K562 (cell line): Measurements from ENCODE around the gene GARNL3. TPM values are rescaled to one million over a fixed set of nuclear protein-coding genes. Genes with fewer than 3 reads are reported as not detected.

Experiments
- CBX8 ChIP-seq: fragments of 200-600 bp; sonication (generic); IDR thresholded peaks from 2 replicates; pipeline ENCODE4 v1.6.1; 2012; ENCODE audit warnings: borderline replicate concordance, mixed run types, low read depth, mild to moderate bottlenecking, moderate library complexity, mixed read lengths, low read length, control low read depth, inconsistent platforms; ENCODE audit not compliant: poor library complexity, severe bottlenecking; ENCODE audit errors: extremely low read depth
- DIDO1 ChIP-seq: fragments of 450-650 bp; IDR thresholded peaks from 2 replicates; pipeline ENCODE4 v1.6.1; 2016; ENCODE audit warnings: low read depth, missing biosample characterization, missing genetic modification characterization
- GTF2F1 ChIP-seq: IDR thresholded peaks from 2 replicates; pipeline ENCODE4 v1.6.1; 2011; ENCODE audit warnings: low read depth, low read length, improper control_type of control experiment
- HDGF ChIP-seq: fragments of 450-650 bp; IDR thresholded peaks from 2 replicates; pipeline ENCODE4 v1.6.1; 2016
- NFYB ChIP-seq: IDR thresholded peaks from 2 replicates; pipeline ENCODE4 v1.6.1; 2011; ENCODE audit warnings: mild to moderate bottlenecking, moderate library complexity; ENCODE audit not compliant: insufficient read length; ENCODE audit errors: extremely low read depth
- NR4A1 ChIP-seq, 2 experiments: fragments of 250-450 bp in 1 of 2; fragments of 450-650 bp in 1 of 2; sonication (Bioruptor Pico) in 1 of 2; IDR thresholded peaks; 2 replicates each; pipeline versions ENCODE4 v1.4.0 to v1.6.1; 2016 to 2020; ENCODE audit warnings: mild to moderate bottlenecking in 2 of 2, missing compliant biosample characterization in 1 of 2, missing genetic modification characterization in 1 of 2, moderate library complexity in 1 of 2
- RHOXF2B ChIP-seq: fragments of 250-450 bp; sonication (Bioruptor Pico); conservative IDR thresholded peaks from 2 replicates; pipeline ENCODE4 v1.5.1; 2021
- RUNX1 ChIP-seq: sonication (generic); IDR thresholded peaks from 2 replicates; pipeline ENCODE4 v1.6.1; 2016; ENCODE audit warnings: antibody characterized with exemption, low read depth
- SMAD3 ChIP-seq: fragments of 450-650 bp; formaldehyde crosslinking; conservative IDR thresholded peaks from 2 replicates; pipeline ENCODE4 v1.4.0; 2020; ENCODE audit warnings: mild to moderate bottlenecking
- ZNF324 ChIP-seq: fragments of 250-450 bp; sonication (Bioruptor Pico); IDR thresholded peaks from 2 replicates; pipeline ENCODE4 v1.4.0; 2020; ENCODE audit warnings: mild to moderate bottlenecking
- polyA plus RNA-seq, 8 experiments: library from polyadenylated mRNA; depleted of rRNA in 4 of 8; stranded (reverse) in 5 of 8; unstranded in 3 of 8; fragments of >200 nt; fragmentation: Nextera tagmentation in 2 of 8; fragmentation: Illumina TruSeq in 1 of 8; extraction: Ambion mirVana in 2 of 8; extraction: Trizol in 1 of 8; gene quantifications; 2 replicates each; pipeline versions ENCODE4 v1.2.1 to v1.2.3, GENCODE V29; 2011 to 2014; ENCODE audit warnings: inconsistent platforms in 1 of 8, missing spikeins in 1 of 8
- total RNA-seq, 7 experiments: library from RNA; depleted of rRNA in 6 of 7; stranded (reverse); fragments of >200 nt in 6 of 7; fragmentation: Illumina TruSeq in 2 of 7; extraction: Trizol in 2 of 7; gene quantifications; 2 replicates each; pipeline versions ENCODE4 v1.2.1 to v1.2.3, GENCODE V29; 2011 to 2021; ENCODE audit warnings: low replicate concordance in 1 of 7
- TF ChIP-seq, protein P1 (sequence below): sonication (generic); formaldehyde crosslinking; IDR thresholded peaks from 2 replicates; pipeline ENCODE4 v1.8.0; 2023; ENCODE audit warnings: missing genetic modification reagents, mild to moderate bottlenecking, borderline replicate concordance
- TF ChIP-seq, protein P2 (sequence below): fragments of 250-450 bp; sonication (Bioruptor Pico); IDR thresholded peaks from 2 replicates; pipeline ENCODE4 v1.5.0; 2021
- TF ChIP-seq, protein P3 (sequence below): sonication (generic); formaldehyde crosslinking; IDR thresholded peaks from 2 replicates; pipeline ENCODE4 v1.8.0; 2022; ENCODE audit warnings: missing genetic modification reagents, mild to moderate bottlenecking, borderline replicate concordance
- TF ChIP-seq, protein P4 (sequence below): fragments of 450-650 bp; formaldehyde crosslinking; IDR thresholded peaks from 2 replicates; pipeline ENCODE4 v1.4.0; 2020; ENCODE audit warnings: mild to moderate bottlenecking, moderate library complexity
- TF ChIP-seq, protein P5 (sequence below): fragments of 250-450 bp; sonication (Bioruptor Pico); IDR thresholded peaks from 2 replicates; pipeline ENCODE4 v1.8.0; 2022; ENCODE audit warnings: inconsistent platforms

Gene GARNL3
- total and polyA plus RNA-seq, 9 of the 15 experiments (the other 6 are each of a cell fraction or from before 2014, with no cell fraction given), result 0.35 to 2.7 (median 1.6) TPM

DNA sequence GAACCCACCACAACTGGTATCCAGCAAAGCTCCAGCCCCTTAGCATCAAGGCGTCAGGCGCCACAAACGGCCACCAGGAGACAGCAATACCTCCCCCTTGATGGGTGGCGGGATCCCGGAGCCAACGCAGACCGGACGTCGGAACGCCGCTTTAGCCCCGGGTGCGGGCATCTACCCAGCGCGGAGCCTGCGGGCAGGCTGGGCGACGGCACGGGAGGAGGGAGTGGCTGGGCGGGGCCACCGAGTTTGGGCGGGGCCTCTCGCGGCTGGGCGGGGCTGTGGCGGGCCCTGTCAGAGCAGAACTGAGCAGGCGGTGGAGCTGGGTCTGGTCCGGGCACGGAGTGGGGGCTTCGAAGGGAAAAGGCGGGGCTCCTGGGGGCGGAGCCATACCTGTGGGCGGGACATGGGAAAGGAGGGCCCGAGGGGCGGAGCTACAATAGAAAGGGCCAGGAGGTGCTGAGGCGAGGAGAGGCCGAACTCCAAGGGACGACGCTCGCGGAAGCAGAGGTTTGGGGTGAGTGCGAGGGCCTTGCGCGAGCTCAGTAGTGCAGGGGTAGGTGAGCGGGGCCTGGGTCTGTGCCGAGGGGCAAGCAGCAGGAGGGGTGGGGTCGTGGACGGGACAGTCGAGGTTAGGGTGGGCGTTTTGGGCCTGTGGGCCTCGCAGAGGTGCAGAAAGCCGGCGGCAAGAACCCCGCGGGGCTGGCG lies 40.2 kb upstream of the GARNL3 start (continued):
- TF ChIP-seq, protein P1, sequence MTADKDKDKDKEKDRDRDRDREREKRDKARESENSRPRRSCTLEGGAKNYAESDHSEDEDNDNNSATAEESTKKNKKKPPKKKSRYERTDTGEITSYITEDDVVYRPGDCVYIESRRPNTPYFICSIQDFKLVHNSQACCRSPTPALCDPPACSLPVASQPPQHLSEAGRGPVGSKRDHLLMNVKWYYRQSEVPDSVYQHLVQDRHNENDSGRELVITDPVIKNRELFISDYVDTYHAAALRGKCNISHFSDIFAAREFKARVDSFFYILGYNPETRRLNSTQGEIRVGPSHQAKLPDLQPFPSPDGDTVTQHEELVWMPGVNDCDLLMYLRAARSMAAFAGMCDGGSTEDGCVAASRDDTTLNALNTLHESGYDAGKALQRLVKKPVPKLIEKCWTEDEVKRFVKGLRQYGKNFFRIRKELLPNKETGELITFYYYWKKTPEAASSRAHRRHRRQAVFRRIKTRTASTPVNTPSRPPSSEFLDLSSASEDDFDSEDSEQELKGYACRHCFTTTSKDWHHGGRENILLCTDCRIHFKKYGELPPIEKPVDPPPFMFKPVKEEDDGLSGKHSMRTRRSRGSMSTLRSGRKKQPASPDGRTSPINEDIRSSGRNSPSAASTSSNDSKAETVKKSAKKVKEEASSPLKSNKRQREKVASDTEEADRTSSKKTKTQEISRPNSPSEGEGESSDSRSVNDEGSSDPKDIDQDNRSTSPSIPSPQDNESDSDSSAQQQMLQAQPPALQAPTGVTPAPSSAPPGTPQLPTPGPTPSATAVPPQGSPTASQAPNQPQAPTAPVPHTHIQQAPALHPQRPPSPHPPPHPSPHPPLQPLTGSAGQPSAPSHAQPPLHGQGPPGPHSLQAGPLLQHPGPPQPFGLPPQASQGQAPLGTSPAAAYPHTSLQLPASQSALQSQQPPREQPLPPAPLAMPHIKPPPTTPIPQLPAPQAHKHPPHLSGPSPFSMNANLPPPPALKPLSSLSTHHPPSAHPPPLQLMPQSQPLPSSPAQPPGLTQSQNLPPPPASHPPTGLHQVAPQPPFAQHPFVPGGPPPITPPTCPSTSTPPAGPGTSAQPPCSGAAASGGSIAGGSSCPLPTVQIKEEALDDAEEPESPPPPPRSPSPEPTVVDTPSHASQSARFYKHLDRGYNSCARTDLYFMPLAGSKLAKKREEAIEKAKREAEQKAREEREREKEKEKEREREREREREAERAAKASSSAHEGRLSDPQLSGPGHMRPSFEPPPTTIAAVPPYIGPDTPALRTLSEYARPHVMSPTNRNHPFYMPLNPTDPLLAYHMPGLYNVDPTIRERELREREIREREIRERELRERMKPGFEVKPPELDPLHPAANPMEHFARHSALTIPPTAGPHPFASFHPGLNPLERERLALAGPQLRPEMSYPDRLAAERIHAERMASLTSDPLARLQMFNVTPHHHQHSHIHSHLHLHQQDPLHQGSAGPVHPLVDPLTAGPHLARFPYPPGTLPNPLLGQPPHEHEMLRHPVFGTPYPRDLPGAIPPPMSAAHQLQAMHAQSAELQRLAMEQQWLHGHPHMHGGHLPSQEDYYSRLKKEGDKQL (CRISPR knock-in tag), result no peak
- TF ChIP-seq, protein P2, sequence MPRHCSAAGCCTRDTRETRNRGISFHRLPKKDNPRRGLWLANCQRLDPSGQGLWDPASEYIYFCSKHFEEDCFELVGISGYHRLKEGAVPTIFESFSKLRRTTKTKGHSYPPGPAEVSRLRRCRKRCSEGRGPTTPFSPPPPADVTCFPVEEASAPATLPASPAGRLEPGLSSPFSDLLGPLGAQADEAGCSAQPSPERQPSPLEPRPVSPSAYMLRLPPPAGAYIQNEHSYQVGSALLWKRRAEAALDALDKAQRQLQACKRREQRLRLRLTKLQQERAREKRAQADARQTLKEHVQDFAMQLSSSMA (CRISPR knock-in tag), result no peak
- TF ChIP-seq, protein P3, sequence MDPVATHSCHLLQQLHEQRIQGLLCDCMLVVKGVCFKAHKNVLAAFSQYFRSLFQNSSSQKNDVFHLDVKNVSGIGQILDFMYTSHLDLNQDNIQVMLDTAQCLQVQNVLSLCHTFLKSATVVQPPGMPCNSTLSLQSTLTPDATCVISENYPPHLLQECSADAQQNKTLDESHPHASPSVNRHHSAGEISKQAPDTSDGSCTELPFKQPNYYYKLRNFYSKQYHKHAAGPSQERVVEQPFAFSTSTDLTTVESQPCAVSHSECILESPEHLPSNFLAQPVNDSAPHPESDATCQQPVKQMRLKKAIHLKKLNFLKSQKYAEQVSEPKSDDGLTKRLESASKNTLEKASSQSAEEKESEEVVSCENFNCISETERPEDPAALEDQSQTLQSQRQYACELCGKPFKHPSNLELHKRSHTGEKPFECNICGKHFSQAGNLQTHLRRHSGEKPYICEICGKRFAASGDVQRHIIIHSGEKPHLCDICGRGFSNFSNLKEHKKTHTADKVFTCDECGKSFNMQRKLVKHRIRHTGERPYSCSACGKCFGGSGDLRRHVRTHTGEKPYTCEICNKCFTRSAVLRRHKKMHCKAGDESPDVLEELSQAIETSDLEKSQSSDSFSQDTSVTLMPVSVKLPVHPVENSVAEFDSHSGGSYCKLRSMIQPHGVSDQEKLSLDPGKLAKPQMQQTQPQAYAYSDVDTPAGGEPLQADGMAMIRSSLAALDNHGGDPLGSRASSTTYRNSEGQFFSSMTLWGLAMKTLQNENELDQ (CRISPR knock-in tag), result no peak
- TF ChIP-seq RHOXF2B (CRISPR knock-in tag), result no peak
- no peak for TF ChIP-seq HDGF
- TF ChIP-seq, protein P4, sequence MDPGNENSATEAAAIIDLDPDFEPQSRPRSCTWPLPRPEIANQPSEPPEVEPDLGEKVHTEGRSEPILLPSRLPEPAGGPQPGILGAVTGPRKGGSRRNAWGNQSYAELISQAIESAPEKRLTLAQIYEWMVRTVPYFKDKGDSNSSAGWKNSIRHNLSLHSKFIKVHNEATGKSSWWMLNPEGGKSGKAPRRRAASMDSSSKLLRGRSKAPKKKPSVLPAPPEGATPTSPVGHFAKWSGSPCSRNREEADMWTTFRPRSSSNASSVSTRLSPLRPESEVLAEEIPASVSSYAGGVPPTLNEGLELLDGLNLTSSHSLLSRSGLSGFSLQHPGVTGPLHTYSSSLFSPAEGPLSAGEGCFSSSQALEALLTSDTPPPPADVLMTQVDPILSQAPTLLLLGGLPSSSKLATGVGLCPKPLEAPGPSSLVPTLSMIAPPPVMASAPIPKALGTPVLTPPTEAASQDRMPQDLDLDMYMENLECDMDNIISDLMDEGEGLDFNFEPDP (CRISPR knock-in tag), result no peak
- no peak for TF ChIP-seq NFYB
- TF ChIP-seq DIDO1 (tag), result no peak
- no peak for TF ChIP-seq ZNF324 (CRISPR knock-in tag)
- TF ChIP-seq SMAD3 (CRISPR knock-in tag), result no peak
- TF ChIP-seq, protein P5, sequence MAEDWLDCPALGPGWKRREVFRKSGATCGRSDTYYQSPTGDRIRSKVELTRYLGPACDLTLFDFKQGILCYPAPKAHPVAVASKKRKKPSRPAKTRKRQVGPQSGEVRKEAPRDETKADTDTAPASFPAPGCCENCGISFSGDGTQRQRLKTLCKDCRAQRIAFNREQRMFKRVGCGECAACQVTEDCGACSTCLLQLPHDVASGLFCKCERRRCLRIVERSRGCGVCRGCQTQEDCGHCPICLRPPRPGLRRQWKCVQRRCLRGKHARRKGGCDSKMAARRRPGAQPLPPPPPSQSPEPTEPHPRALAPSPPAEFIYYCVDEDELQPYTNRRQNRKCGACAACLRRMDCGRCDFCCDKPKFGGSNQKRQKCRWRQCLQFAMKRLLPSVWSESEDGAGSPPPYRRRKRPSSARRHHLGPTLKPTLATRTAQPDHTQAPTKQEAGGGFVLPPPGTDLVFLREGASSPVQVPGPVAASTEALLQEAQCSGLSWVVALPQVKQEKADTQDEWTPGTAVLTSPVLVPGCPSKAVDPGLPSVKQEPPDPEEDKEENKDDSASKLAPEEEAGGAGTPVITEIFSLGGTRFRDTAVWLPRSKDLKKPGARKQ (CRISPR knock-in tag), result no peak
- TF ChIP-seq CBX8, result no peak
- TF ChIP-seq GTF2F1, result no peak
- no peak for TF ChIP-seq RUNX1
- TF ChIP-seq NR4A1 (CRISPR knock-in tag; IDR thresholded peaks at IDR 0.05), result no peak
- TF ChIP-seq NR4A1 (tag; IDR thresholded peaks at IDR 0.05), result no peak
